CD14-positive monocyte (primary cell): Measurements from ENCODE around the gene SCAMP5. TPM values are rescaled to one million over a fixed set of nuclear protein-coding genes. Genes with fewer than 3 reads are reported as not detected.

Source experiments
- DNase-seq, 3 donors: peaks; one replicate each; pipeline ENCODE4 v3.0.0-alpha.2; 2011 to 2022
- H2AFZ ChIP-seq: 2 replicates; pipeline ENCODE4 v1.6.0; 2012; ENCODE audit warnings: mild to moderate bottlenecking, low read depth, low read length, inconsistent platforms; ENCODE audit not compliant: insufficient read depth, poor library complexity, severe bottlenecking
- H3K27ac ChIP-seq, 2 donors: 1 replicate in 1 of 2; 2 replicates in 1 of 2; pipeline ENCODE4 v1.5.1; 2012 to 2013; ENCODE audit warnings: low read length in 2 of 2, control low read depth in 1 of 2, inconsistent platforms in 1 of 2, low read depth in 1 of 2, mild to moderate bottlenecking in 1 of 2
- H3K27me3 ChIP-seq, 2 donors: one replicate each; pipeline versions ENCODE4 v1.6.0 to v1.6.1; 2011 to 2013; ENCODE audit warnings: low read length in 2 of 2; ENCODE audit not compliant: control insufficient read depth in 2 of 2, insufficient read depth in 2 of 2
- H3K36me3 ChIP-seq, 2 donors: replicated peaks in 1 of 2; 1 replicate in 1 of 2; 2 replicates in 1 of 2; pipeline versions ENCODE4 v1.5.1 to v1.6.1; 2012 to 2013; ENCODE audit warnings: low read length in 2 of 2, control low read depth in 1 of 2, inconsistent platforms in 1 of 2, mild to moderate bottlenecking in 1 of 2; ENCODE audit not compliant: insufficient read depth in 2 of 2, control insufficient read depth in 1 of 2
- H3K4me1 ChIP-seq, 2 donors: 1 replicate in 1 of 2; 2 replicates in 1 of 2; pipeline versions ENCODE4 v1.5.1 to v1.6.1; 2012 to 2013; ENCODE audit warnings: low read length in 2 of 2, control low read depth in 1 of 2, inconsistent platforms in 1 of 2, mild to moderate bottlenecking in 1 of 2, moderate library complexity in 1 of 2; ENCODE audit not compliant: insufficient read depth in 2 of 2, control insufficient read depth in 1 of 2
- H3K4me2 ChIP-seq: replicated peaks from 2 replicates; pipeline ENCODE3; 2012; ENCODE audit warnings: low read length, moderate library complexity, mild to moderate bottlenecking; ENCODE audit not compliant: poor library complexity, severe bottlenecking; ENCODE audit errors: extremely low read depth
- H3K4me3 ChIP-seq, 3 experiments: fragments of 200-600 bp in 1 of 3; sonication (generic) in 1 of 3; replicated peaks in 1 of 3; 1 replicate in 2 of 3; 2 replicates in 1 of 3; pipeline ENCODE4 v1.5.1; 2011 to 2013; ENCODE audit warnings: low read length in 3 of 3, mild to moderate bottlenecking in 3 of 3, control low read depth in 2 of 3, low read depth in 2 of 3, inconsistent platforms in 1 of 3, moderate library complexity in 1 of 3
- H3K79me2 ChIP-seq: 2 replicates; pipeline ENCODE4 v1.6.0; 2012; ENCODE audit warnings: mild to moderate bottlenecking, control low read depth, inconsistent platforms, low read length, moderate library complexity; ENCODE audit not compliant: insufficient read depth
- H3K9ac ChIP-seq: 2 replicates; pipeline ENCODE4 v1.6.0; 2017; ENCODE audit warnings: low read length, mild to moderate bottlenecking; ENCODE audit not compliant: insufficient read depth, poor library complexity, severe bottlenecking
- H3K9me3 ChIP-seq, 2 donors: replicated peaks in 1 of 2; 1 replicate in 1 of 2; 2 replicates in 1 of 2; pipeline versions ENCODE4 v1.5.1 to v1.6.1; 2012 to 2013; ENCODE audit warnings: low read length in 2 of 2, control low read depth in 1 of 2; ENCODE audit not compliant: control insufficient read depth in 1 of 2, insufficient read depth in 1 of 2
- H4K20me1 ChIP-seq: 2 replicates; pipeline ENCODE4 v1.6.0; 2012; ENCODE audit warnings: mild to moderate bottlenecking, low read length, control low read depth, moderate library complexity; ENCODE audit not compliant: insufficient read depth
- H3K27ac Mint-ChIP-seq, 7 donors: one replicate each; pipeline ENCODE4 v1.8.0; 2020; ENCODE audit warnings: mild to moderate bottlenecking in 7 of 7, mixed read lengths in 7 of 7, moderate library complexity in 6 of 7, inconsistent platforms in 2 of 7
- H3K27me3 Mint-ChIP-seq, 3 donors: one replicate each; pipeline ENCODE4 v1.8.0; 2021 to 2022; ENCODE audit warnings: low read depth in 3 of 3, mild to moderate bottlenecking in 3 of 3, mixed read lengths in 3 of 3, moderate library complexity in 3 of 3, inconsistent platforms in 1 of 3
- H3K36me3 Mint-ChIP-seq, 2 donors: one replicate each; pipeline ENCODE4 v1.8.0; 2020; ENCODE audit warnings: mixed read lengths in 2 of 2, inconsistent platforms in 1 of 2, mild to moderate bottlenecking in 1 of 2
- H3K4me1 Mint-ChIP-seq: one replicate; pipeline ENCODE4 v1.8.0; 2020; ENCODE audit warnings: mild to moderate bottlenecking, mixed read lengths
- H3K4me3 Mint-ChIP-seq, 2 donors: one replicate each; pipeline ENCODE4 v1.8.0; 2020; ENCODE audit warnings: mild to moderate bottlenecking in 2 of 2, mixed read lengths in 2 of 2, moderate library complexity in 1 of 2
- H3K9me3 Mint-ChIP-seq, 7 donors: one replicate each; pipeline ENCODE4 v1.8.0; 2020 to 2022; ENCODE audit warnings: mixed read lengths in 7 of 7, mild to moderate bottlenecking in 6 of 7, moderate library complexity in 6 of 7, inconsistent platforms in 2 of 7
- CTCF ChIP-seq: fragments of 200-600 bp; IDR thresholded peaks from one replicate; pipeline ENCODE4 v1.8.0; 2022; ENCODE audit warnings: antibody characterized with exemption, mild to moderate bottlenecking
- WGBS: methylation state at CpG from one replicate; pipeline ENCODE4 v1.1.5; 2013; ENCODE audit warnings: missing lambda C conversion rate; ENCODE audit not compliant: insufficient coverage; 5-methylcytosine and 5-hydroxymethylcytosine counted together
- intact Hi-C, 2 donors: fragments of 100-400 bp; cut with micrococcal nuclease; formaldehyde crosslinking; loops; one replicate each; pipeline versions ENCODE4 v1.15.0 to v1.15.1; 2023
- polyA plus RNA-seq, 3 donors: library from polyadenylated mRNA; depleted of rRNA in 1 of 3; unstranded in 2 of 3; stranded (reverse) in 1 of 3; fragments of 300-500 nt in 2 of 3; fragments of >200 nt in 1 of 3; fragmentation: Illumina TruSeq in 2 of 3; gene quantifications; 1 replicate in 2 of 3; 2 replicates in 1 of 3; pipeline ENCODE4 v1.2.3, GENCODE V29; 2012 to 2021

SCAMP5 gene
- polyA plus RNA-seq, 3 donors: 0.08 to 0.32 TPM; not detected in 1

GRCh38 chr15:74992619-74993018, 2.7 kb upstream of the SCAMP5 start:
- Mint-ChIP-seq H3K4me1 (peaks cover 18% of the 10 kb centered on the region), H3K27ac (no peak overlapping the region), H3K4me3 (no peak overlapping the region), H3K27me3 (peaks cover 26 to 43% (median 34%) of the 10 kb centered on the region in 3 donors), H3K36me3 (peaks cover 0 to 3% of the 10 kb centered on the region in 2 donors), H3K9me3 (peaks cover 0 to 9% (median 5%) of the 10 kb centered on the region in 7 donors)
- Histone ChIP-seq H3K4me1 (peaks cover 10 to 11% of the 10 kb centered on the region in 2 donors), H3K4me3 (no peak overlapping the region), H3K27me3 (peaks cover 13 to 25% of the 10 kb centered on the region in 2 donors), H3K36me3 (no peaks in the 10 kb centered on the region), H3K27ac (no peak overlapping the region), H3K4me2 (no peak overlapping the region), H3K9ac (no peak overlapping the region), H2AFZ (no peak overlapping the region), H4K20me1 (no peaks in the 10 kb centered on the region), H3K79me2 (no peaks in the 10 kb centered on the region), H3K9me3 (no peaks in the 10 kb centered on the region)
- intact Hi-C loops: no loop called here
- WGBS: 40% methylated on average over 1 of the region's 1 CpG
- DNase-seq: no peak
- no peak for TF ChIP-seq CTCF

GRCh38 chr15:74994236-74994635, 1.1 kb upstream of the SCAMP5 start:
- TF ChIP-seq CTCF: no peak
- Mint-ChIP-seq H3K27me3 (peaks cover 32 to 48% (median 33%) of the 10 kb centered on the region in 3 donors), H3K27ac (no peak overlapping the region)

More at GRCh38 chr15:74994236-74994635, 1.1 kb upstream of the SCAMP5 start:
- no peaks in the 10 kb centered on the region for H4K20me1 ChIP-seq
- Mint-ChIP-seq H3K36me3 (peaks cover 0 to 3% of the 10 kb centered on the region in 2 donors), H3K9me3 (peaks cover 0 to 9% (median 5%) of the 10 kb centered on the region in 7 donors), H3K4me3 (no peak overlapping the region), H3K4me1 (peaks cover 18% of the 10 kb centered on the region)
- no peak overlapping the region for H3K4me2 ChIP-seq
- H3K27me3 ChIP-seq: peaks cover 13 to 29% of the 10 kb centered on the region in 2 donors
- peaks cover 10 to 11% of the 10 kb centered on the region in 2 donors for H3K4me1 ChIP-seq
- DNase-seq: no peak
- intact Hi-C loops: no loop called here
- 73% methylated on average over 1 of the region's 2 CpGs for WGBS
- no peak overlapping the region for H3K27ac ChIP-seq
- no peaks in the 10 kb centered on the region for H3K36me3 ChIP-seq
- no peaks in the 10 kb centered on the region for H3K79me2 ChIP-seq
- H3K9me3 ChIP-seq: no peaks in the 10 kb centered on the region
- H3K4me3 ChIP-seq: no peak overlapping the region
- H3K9ac ChIP-seq: no peak overlapping the region
- no peak overlapping the region for H2AFZ ChIP-seq
